GDM1 (cell line): ENCODE results near the gene FOCAD.
A peak's percentile ranks its signal among the peaks of the same experiment; 100 is the strongest.

Source experiments
- DNase-seq: peaks from one replicate; lab custom pipeline; 2025; lab: John Stamatoyannopoulos, UW

FOCAD gene

DNA sequence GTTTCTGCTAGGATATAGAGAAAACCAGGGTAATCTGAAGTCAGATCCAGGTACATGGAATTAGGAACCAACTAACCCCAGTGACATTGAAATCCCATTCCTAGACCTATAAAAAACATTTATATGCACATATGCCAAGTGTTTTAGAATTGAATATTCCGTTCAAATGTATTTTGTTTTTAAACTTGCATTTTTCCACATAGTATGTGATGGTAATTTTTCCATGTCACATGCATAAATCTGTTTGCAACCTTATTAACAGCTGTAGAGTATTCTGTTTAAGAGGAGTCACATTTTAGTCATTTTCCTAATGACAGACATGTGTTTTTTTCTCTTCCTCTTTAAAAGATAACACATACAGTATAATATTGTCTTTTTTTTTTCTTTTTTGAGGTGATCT is 50.2 kb downstream of the FOCAD start:
- no peak for DNase-seq

DNA sequence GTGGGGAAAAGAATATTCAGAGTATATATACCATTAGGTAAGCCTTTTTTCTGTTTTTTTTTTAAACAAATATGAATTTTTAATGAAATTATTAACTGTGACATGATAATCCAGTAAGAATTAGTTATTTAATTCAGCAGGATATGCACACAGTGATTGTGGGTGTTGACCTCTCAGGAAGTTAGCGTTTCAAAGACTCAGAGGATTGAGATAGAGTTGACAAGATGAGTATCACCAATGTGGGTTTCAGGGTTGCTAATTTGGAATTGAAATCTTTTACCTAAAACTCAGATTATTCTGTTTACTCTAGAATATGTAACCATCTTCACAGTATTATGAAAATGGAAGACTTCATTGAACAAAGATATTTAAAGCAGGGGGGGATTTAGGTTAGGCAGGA is 56.2 kb downstream of the FOCAD start:
- no peak for DNase-seq

DNA sequence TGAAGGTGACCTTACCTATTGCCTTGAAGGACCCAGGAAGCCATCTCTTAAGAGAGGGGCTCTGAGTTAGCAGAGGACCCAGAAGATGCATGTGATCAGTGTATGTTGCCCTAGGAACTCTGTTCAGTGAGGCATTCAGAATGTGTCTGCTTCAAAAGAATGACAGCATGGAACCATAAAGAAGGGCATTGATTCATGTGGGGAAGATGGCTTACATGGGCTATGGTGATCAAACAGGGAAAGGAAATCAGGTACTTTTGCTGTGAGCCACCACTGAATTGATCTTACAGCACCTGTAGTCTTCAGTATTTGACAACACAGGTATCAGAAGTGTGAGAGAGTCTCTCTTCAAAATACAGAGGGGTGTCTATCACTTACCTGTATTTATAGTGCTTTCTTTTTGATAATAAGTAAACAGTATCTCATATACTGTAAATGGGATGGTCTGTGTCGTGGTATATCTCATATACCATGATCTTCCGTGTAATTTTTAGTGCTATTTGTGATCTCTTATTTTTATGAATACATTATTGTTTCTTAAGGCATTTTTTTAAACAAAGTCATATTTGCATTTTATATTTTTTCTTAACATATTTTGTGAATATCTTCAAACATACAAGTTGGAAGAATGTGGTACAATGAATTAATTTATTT is 57.0 kb downstream of the FOCAD start:
- DNase-seq, result no peak

DNA sequence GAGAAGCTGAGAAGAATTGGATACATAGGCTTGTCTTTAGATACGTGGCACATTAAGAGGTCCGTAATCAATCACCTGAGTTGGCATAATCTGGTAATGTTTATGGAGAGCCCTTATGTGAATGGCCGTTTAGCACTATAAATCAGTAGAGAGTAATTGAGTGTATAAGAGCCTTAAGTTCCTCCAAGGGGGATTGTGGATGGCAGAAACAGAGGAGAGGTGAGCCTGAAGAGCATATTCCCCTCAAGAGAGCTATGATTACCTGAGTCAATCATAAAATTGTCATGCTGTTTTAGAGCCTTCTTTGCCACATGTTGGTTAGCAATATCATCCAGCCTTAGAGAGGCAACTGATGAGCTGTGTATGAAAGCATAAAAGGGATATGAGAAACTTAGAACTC is 58.8 kb downstream of the FOCAD start:
- DNase-seq, result no peak

DNA sequence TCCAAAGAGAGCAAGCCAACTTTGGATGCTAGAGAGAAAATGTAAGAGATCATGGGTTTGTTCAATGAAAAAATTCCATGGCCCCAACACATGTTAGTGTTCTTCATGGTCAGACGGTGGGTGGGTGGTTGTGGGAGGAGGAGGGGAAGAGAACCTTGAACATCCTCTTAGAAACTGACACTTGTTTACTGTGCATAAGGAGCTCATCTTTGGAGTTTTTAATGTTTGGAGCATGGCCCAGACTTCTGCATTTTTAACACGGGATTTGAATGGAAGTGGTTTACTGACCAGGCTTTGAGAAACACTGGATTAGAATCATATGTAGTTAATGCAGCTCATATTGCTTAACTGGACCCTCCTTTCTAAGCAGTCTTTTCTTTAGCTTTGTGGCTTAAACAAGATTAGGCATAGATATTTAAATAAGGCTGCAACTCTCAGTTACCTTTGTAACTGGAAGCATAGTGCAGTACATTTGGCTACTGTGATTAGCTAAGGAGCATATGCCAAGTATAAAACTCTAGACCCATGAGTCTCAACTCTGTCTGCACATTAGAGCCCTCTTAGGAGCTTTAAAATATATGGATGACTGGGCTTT is 60.1 kb downstream of the FOCAD start:
- DNase-seq, result no peak

DNA sequence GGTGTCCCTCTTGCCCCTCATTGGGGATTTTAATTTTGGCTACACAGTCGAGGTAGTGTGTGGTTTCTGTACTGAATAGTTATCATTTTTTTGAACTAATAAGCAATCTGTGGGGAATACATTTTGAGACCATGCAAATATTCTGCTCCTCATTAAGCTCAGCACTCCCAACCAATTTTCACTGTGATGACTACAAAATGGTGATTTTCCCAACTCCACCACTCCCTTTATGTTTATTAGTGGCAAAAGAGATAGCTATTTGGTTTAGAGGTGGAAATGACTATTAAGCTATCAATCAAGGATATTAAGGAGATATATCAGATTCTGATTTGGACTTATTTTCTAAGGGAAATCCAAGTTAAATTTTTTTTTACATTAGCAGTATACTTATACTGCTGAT is 62.9 kb downstream of the FOCAD start:
- DNase-seq, result no peak

DNA sequence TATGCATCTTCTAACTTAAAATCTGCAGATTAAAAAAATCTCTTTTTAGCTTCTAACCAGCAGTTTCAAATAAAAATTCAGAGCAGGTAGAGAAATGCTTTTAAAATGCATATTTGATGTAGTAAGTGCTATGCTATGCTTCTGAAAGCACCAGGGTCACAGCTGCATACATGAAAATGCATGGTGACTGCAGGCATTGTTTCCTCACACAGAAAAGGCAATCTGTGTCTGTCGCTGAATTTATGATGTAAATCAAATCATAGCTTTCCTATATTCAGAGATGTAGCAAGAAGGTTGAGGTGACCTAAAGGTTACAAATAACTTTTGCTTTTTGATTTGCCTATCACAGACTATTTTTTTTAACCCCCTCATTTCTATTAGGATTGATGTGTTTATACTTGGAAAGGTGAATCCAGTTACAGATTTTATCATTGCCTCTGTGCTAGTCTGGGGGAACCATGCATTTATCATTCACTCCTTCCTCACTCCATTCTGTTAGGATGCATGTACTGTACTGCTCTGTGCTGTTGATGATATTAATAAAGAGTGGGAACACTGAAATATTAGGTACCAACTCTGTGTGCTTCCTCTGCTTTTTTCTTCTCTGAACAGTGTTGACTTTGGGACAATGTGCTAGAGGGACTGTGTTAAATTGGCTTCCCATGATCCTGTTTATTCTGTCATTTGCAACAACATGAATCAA is 65.6 kb downstream of the FOCAD start:
- no peak for DNase-seq

DNA sequence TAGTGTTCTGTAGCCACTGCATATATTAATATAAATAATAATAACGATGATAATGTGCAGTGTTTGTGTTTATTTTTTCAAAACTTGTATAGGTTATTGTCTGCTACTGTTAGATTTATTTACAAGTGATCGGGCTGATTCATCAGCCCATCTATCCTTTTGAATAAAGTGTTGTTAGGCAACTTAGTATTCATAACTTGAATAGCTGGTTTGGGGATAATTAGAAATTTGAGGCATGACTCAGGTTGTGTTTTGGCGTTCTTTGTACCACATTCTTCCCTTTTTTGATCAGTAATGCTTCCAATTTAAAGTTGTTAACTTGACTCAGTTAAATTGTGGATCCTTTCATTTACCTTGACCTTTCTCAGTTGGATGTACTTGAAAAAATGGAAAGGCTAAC is 69.7 kb downstream of the FOCAD start:
- no peak for DNase-seq

DNA sequence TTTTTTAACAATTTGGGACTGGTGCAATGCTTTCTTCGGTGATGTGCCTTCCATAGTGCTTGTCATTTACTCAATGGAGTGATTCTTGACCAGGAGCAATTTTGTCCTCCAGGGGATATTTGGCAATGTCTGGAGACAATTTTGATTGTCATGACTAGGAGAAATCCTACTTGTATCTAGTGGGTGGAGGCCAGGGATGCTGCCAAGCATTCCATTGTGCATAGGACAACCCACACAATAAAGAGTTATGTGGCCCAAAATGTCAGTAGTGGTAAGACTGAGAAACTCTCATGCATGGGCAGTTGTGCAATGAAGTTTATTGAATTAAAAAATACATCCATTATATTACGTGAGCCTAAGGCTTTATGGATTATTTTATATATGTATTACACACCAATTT is 70.5 kb downstream of the FOCAD start:
- no peak for DNase-seq

DNA sequence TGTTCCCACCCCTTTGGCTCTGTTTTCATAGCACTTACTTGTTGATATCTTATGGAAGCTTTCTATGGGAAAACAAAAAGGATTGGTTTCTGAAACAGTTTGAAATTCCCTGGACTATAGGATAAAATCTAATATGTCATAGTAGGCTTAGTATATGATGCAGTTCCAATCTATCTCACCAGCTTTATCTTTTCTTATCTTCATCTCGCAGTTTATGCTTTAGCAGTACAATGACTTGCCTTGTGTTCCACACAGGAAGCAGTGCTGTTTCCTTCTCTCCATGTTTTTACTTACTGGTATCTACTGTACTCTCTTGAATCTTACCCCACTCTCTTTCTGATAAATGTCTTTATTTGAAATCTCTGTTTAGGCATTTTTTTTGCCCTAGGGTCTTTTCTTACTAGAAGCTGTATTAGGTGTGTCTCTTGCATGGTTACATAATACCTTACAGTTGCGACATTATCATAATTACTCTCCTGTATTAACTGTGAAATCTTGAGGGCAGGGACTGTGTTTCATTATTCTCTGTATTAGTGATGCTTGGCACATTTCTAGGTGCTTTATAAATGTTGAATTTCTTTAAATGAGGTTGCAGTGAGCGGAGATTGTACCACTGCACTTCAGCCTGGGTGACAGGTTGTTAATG is 76.3 kb downstream of the FOCAD start:
- peak; percentile 46 for DNase-seq

DNA sequence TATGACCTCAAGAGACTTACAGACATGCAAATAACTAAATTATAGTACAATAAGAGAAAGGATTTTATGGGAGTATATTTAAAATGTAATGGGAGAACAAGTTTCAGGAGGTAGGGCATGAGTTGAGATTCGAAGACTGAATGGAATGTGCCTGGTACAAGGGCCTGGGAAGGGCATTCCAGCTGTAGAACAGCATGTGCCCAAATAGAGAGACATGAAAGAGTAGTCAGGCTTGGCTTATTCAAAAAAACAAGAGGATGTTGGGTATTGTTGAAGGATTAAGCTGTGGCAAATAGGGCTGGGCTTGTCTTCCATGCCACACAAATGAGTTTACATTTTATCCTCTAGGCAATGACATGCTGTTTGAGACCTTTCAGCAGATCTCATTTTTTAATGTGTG is 86.9 kb downstream of the FOCAD start:
- no peak for DNase-seq

DNA sequence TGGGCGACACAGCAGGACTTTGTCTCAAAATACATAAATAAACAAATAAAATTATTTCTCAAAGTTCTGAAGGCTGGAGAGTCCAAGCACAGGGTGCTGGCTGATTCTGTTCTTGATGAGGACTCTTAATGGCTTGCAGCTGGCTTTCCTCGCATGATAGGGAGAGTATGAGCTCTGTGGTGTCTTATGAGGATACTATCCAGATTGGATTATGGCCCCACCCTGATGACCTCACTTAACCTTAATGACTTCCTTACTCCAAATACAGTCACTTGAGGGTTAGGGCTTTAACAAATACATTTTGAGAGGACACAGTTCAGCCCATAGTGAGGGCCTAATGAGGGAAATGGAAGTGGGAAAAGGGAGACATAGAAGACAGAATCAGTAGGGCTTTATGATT is 87.7 kb downstream of the FOCAD start:
- no peak for DNase-seq

DNA sequence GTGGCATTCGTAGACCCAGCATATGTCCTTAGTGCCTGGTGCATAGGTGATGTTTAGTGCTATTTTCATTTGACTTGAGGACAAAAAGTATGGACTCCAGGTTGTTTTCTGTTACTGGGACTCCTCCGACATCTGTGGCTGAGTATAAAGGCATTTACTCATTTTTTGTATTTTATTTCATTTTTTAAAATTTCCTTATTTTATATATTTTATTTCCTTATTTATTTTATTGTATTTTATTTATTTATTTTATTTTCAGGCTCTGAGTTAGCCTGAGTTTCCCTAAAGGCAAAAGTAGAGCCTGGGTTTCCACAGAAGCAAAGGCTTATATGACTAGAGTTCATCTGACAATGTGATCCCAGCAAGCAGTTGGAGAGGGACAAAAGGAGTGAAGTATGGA is 91.6 kb downstream of the FOCAD start:
- no peak for DNase-seq

DNA sequence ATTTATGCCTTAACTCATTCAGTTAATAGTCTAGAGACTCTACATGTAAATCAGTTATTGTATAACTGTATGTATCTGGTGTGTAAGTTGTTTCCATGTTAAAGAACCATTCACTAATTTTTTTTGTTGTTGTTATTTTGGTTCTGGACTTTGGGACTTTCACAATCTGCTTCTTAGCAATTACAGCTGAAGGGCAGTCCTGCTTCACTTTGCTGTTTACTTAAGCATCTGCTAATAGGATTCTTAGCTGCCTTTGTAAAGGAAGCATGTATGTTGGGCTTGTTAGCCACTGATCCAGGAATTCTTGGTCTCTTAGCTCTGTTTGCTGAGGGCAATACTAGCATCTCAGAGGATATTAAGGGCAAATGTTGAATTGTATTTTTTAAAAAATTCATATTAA is 97.0 kb downstream of the FOCAD start:
- DNase-seq, result no peak

DNA sequence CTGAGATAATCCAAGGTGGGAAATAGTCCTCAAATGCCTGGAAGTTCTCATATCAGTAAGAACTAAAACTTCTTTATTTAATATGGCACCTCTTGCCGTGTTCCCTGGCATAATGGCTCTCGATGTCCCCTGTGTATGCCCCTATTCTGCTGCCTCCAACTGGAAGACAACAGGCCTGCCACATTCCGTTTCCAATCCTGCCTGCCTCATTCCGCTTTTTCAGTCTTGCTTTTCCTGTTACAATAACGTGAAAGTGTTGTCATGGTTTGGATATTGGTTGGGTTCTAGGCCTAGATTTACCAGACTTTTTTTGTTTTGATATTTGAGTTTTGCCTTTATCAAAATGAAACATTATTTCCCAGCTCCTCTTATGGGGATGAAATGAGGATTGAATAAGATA is 98.2 kb downstream of the FOCAD start:
- no peak for DNase-seq

DNA sequence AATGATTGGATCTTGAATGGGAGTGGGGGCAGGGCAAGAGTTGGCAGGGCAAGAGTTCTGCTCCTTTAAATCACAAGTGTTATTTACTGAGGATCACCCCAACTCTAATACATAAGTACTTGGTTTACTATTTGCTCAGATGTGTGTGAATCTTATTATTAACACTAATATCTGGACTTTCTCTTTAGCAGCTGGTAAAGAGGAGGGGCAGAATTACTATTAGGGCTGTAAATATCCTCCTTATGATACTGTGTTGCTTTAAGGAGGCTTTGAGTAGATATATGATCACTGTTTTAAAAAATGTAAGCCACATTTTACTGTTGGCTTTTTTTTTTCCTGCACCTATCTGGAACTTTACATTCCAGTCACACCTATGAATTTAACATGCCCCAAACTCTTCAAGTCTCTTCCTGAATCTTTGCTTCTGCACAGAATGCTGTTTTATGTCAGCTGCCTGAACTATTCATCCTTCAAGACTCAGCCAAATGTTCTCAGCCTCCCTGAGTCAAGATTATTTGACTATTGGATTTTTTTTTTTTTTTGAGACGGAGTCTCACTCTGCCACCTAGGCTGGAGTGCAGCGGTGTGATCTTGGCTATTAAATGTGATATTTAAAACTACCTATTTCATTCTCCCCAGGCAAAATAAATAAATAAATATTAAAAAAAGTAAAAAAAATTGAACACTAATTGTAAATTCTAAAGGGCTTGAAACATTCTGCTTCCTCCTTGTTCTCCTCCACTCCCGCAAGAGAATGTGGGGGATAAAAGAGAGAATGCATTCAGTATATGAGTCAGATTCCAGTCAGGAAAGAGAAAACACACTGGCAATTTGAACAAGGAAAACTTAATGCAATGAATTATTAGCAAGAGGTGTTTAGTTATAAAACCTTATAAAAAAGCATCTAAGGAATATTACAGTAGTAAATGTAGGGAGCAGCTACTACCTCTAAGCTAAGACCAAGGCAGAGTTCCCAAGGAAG is 99.3 kb downstream of the FOCAD start:
- no peak for DNase-seq

DNA sequence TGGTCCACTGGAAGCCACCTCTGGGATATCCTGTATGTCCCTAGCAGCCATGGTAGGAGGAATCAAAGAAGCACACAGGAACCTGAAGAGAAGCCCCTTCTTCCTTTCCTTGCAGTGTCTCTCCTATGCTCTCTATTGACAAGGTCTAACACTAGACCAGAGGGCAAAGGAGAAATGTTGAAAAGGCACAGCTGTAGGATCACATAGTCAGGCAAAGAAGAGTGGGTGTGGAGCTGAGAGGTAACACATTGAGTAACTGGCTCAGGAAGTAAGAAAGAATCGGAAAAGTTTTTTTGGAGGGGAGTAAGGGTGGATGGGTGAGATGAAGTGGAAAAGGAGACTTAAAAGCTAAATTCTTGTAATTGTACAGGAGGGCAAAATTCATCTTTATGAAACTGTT is 100.1 kb downstream of the FOCAD start:
- DNase-seq, result no peak

DNA sequence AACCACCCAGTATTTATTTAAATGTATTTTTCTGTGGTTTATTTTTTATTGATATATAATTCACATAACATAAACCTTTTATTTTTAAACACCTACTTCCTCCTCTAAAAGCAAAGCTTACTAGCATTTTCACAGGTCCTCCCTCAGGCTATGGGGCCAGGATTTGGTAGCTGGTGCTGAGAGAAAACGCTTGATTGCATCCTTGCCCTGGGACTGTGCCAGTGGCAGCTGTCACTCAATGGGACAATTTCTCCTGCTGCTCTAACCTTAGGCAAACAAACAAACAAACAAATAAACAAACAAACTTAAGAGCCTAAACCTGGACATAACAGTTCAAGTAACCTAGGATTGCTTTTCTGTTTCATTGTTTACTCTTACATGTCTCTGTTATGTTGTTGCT is 102.7 kb downstream of the FOCAD start:
- no peak for DNase-seq

DNA sequence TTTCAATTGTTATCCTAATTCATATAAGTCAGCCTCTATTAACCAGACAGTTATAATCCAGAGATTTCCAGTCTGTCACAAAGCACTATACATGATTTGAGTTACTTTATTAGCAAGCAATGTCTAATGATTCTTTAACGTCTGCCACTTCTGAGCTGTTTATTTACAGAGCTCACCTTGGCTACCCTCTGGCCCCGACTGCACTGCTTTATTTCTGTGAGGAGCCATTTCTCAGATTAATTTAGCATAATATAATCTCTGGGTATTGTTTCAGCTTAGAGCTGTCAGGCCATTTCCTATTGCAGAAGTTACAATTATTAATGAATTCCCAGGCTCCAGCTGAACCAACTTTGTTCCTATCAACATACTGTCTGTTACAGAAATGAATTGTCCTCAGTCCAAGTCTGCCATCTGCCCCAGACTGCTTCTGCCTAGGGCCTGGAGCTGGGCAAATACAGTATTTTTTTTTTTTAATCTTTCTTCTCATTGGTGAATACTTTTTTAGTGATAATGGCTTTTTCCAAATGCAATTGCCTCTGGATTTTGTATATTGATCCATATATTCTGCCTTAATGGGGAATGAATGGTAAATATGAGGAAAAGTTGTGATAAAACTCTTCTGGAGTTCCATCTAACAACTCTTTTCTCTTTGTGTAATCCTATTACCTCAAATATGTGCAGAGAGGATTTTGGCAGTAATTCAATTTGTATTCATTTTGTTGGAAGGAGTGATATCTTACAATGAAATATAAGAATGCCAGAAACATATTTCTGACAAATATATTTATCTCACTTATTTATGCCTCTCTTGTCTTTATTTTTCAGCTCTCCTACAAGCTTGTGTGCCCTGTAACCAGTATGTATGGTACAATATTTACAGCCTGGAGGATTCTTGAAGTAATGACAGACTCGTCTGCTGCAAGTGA is 104.7 kb downstream of the FOCAD start:
- DNase-seq, result no peak

DNA sequence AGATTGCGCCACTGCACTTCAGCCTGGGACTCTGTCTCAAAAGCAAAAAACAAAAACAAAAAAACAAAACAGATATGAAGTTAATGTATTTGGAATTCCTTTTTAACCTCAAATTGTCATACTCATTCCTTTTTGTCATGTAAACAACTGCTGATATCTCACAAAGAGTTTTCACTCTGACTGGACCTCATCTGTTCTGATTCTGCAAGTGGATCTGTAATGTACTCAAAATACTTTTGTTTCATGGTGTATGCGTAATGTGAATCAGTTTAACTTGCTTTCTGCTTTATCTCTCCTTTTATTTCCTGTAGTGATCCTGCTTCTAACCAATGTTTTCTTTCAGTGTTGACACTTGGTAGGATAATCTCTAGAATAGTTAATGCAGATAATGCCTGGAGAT is 106.7 kb downstream of the FOCAD start:
- no peak for DNase-seq

DNA sequence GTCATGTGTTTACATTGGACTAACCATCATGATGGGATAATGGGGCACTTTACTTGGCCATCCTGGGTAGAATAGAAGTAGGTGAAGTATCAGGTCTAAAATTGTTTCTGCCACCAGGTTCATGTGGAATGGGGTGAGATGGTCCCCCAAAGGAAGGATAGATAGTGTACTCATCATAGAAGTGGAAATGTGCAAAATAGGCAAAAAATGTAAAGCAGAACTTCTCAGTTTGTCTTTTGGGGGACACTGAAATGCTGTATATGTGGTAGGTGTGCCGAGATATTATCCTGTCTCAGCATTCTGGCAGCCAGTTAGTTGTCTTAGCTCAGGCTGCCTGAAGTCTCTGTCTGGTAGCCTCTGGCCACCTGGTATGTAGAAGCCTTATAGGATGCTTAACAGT is 107.6 kb downstream of the FOCAD start:
- no peak for DNase-seq
